ENCODE data around the gene CNOT6. TPM values are rescaled to one million over a fixed set of nuclear protein-coding genes. Genes with fewer than 3 reads are reported as not detected.
A peak's percentile ranks its signal among the peaks of the same experiment; 100 is the strongest.
"Not testable (repeated sequence)": the region's sequence is repeated elsewhere in the genome, so short reads cannot be mapped to it uniquely, and the experiment has no call there.

Gene CNOT6
- total RNA-seq = 10 to 100 TPM; 11.6 to 38.2 (median 16.2) TPM
- 1 to 10 TPM; 4.7 to 8.5 (median 7.3) TPM for polyA plus RNA-seq
- long read RNA-seq, donor 1, full-length matches to known transcripts = 2 of 2 reads
- long read RNA-seq, donor 1, partial matches to known transcripts = 0 of 2 reads
- long read RNA-seq, donor 1, other reads (novel, unspliced or antisense) = 0 of 2 reads
- long read RNA-seq, donor 2, full-length matches to known transcripts = 2 of 2 reads
- long read RNA-seq, donor 2, partial matches to known transcripts = 0 of 2 reads
- long read RNA-seq, donor 2, other reads (novel, unspliced or antisense) = 0 of 2 reads
- long read RNA-seq, donor 3, full-length matches to known transcripts = 1 of 1 reads
- long read RNA-seq, donor 3, partial matches to known transcripts = 0 of 1 reads
- long read RNA-seq, donor 3, other reads (novel, unspliced or antisense) = 0 of 1 reads
- long read RNA-seq, donor 4 = 0 reads
- long read RNA-seq, donor 5, full-length matches to known transcripts = 3 of 3 reads
- long read RNA-seq, donor 5, partial matches to known transcripts = 0 of 3 reads
- long read RNA-seq, donor 5, other reads (novel, unspliced or antisense) = 0 of 3 reads
- long read RNA-seq, donor 6, full-length matches to known transcripts = 3 of 3 reads
- long read RNA-seq, donor 6, partial matches to known transcripts = 0 of 3 reads
- long read RNA-seq, donor 6, other reads (novel, unspliced or antisense) = 0 of 3 reads
- long read RNA-seq, donor 7 = 0 reads
- long read RNA-seq, donor 8 = 0 reads
- long read RNA-seq, donor 9 = 0 reads
- long read RNA-seq, donor 10 = 0 reads

- TF ChIP-seq EP300 (IDR thresholded peaks at IDR 0.05) (no peak), POLR2A (IDR thresholded peaks at IDR 0.05) (no peak), POLR2AphosphoS5 (IDR thresholded peaks at IDR 0.05) (peak; percentile 32 to 79 (median 64))
- TF ChIP-seq, protein P1, sequence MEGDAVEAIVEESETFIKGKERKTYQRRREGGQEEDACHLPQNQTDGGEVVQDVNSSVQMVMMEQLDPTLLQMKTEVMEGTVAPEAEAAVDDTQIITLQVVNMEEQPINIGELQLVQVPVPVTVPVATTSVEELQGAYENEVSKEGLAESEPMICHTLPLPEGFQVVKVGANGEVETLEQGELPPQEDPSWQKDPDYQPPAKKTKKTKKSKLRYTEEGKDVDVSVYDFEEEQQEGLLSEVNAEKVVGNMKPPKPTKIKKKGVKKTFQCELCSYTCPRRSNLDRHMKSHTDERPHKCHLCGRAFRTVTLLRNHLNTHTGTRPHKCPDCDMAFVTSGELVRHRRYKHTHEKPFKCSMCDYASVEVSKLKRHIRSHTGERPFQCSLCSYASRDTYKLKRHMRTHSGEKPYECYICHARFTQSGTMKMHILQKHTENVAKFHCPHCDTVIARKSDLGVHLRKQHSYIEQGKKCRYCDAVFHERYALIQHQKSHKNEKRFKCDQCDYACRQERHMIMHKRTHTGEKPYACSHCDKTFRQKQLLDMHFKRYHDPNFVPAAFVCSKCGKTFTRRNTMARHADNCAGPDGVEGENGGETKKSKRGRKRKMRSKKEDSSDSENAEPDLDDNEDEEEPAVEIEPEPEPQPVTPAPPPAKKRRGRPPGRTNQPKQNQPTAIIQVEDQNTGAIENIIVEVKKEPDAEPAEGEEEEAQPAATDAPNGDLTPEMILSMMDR (IDR thresholded peaks at IDR 0.05) = no peak
- H3K27ac ChIP-seq = peak within 1 kb of the TSS; percentile 92 to 98 (median 94)
- no peaks in the 10 kb centered on the region for H3K27me3 ChIP-seq
- no peaks in the 10 kb centered on the region for H3K36me3 ChIP-seq
- intact Hi-C loops (cut with DNase I; ENCODE audit: low total_unique reads) = no loop called here
- WGBS, 5 donors = 1% methylated on average over 29 to 56 of the region's 56 CpGs
- H3K4me3 ChIP-seq = peak within 1 kb of the TSS; percentile 80 to 100 (median 92)
- peaks cover 15 to 50% (median 36%) of the 10 kb centered on the region in 4 donors for H3K4me1 ChIP-seq
- no peaks in the 10 kb centered on the region for H3K9me3 ChIP-seq
- peak; percentile 94 to 99 for DNase-seq
Observed at GRCh38 chr5:180494060-180494509, at the start of gene CNOT6. CNOT6 (plus strand) TSS chr5:180494379; CDS start chr5:180529277, 34,898 bp downstream.

- H3K36me3 ChIP-seq = no peaks in the 10 kb centered on the region
- H3K4me3 ChIP-seq = no peak overlapping the region
- H3K4me1 ChIP-seq = no peaks in the 10 kb centered on the region
- no peak for TF ChIP-seq EP300 (IDR thresholded peaks at IDR 0.05)
- TF ChIP-seq, protein P1 (IDR thresholded peaks at IDR 0.05) = no peak
- TF ChIP-seq POLR2A (IDR thresholded peaks at IDR 0.05) = no peak
- TF ChIP-seq POLR2AphosphoS5 (IDR thresholded peaks at IDR 0.05) = no peak
- peaks cover 0 to 15% (median 6%) of the 10 kb centered on the region in 4 donors for H3K9me3 ChIP-seq
- intact Hi-C loops (cut with DNase I; ENCODE audit: low total_unique reads) = no loop called here
- peaks cover 0 to 13% (median 0%) of the 10 kb centered on the region in 3 donors for H3K27me3 ChIP-seq
- DNase-seq = no peak
- no peak overlapping the region for H3K27ac ChIP-seq
- 76 to 87% (median 81%) methylated on average over 2 of the region's 2 CpGs for WGBS, 5 donors
Observed at GRCh38 chr5:180454752-180455151, 39.4 kb upstream of the CNOT6 start.

- Histone ChIP-seq H3K4me1 (no peaks in the 10 kb centered on the region), H3K4me3 (no peak overlapping the region), H3K27me3 (peaks cover 0 to 13% (median 0%) of the 10 kb centered on the region in 3 donors), H3K9me3 (peaks cover 0 to 16% (median 6%) of the 10 kb centered on the region in 4 donors), H3K36me3 (no peaks in the 10 kb centered on the region), H3K27ac (no peak overlapping the region)
- no peak for DNase-seq
- 30 to 44% (median 39%) methylated on average over 1 of the region's 1 CpG for WGBS, 5 donors
- no peak for TF ChIP-seq POLR2AphosphoS5 (IDR thresholded peaks at IDR 0.05)
- intact Hi-C loops (cut with DNase I; ENCODE audit: low total_unique reads) = no loop called here
Observed at GRCh38 chr5:180455872-180456271, 38.3 kb upstream of the CNOT6 start.

- intact Hi-C loops (cut with DNase I; ENCODE audit: low total_unique reads) = no loop called here
- 45 to 69% (median 49%) methylated on average over 3 of the region's 3 CpGs for WGBS, 5 donors
- no peak overlapping the region for H3K4me3 ChIP-seq
Observed at GRCh38 chr5:180456792-180457191, 37.4 kb upstream of the CNOT6 start.

GRCh38 chr5:180458852-180459673 is 35.1 kb upstream of the CNOT6 start:
- WGBS, 5 donors = 92 to 98% (median 95%) methylated on average over 44 to 61 of the region's 61 CpGs
- H3K27me3 ChIP-seq; intact Hi-C loops (cut with DNase I; ENCODE audit: low total_unique reads); H3K27ac ChIP-seq; H3K36me3 ChIP-seq; H3K4me1 ChIP-seq; DNase-seq; H3K4me3 ChIP-seq: not testable (repeated sequence)
- peaks cover 0 to 16% (median 6%) of the 10 kb centered on the region in 4 donors for H3K9me3 ChIP-seq

More at GRCh38 chr5:180456792-180457191, 37.4 kb upstream of the CNOT6 start:
- Histone ChIP-seq H3K4me1 (no peaks in the 10 kb centered on the region), H3K36me3 (no peaks in the 10 kb centered on the region), H3K27me3 (peaks cover 0 to 4% (median 0%) of the 10 kb centered on the region in 3 donors), H3K9me3 (peaks cover 0 to 16% (median 6%) of the 10 kb centered on the region in 4 donors), H3K27ac (no peak overlapping the region)
- no peak for TF ChIP-seq POLR2AphosphoS5 (IDR thresholded peaks at IDR 0.05)
- TF ChIP-seq EP300 (IDR thresholded peaks at IDR 0.05) = no peak
- TF ChIP-seq, protein P1 (IDR thresholded peaks at IDR 0.05) = no peak
- no peak for TF ChIP-seq POLR2A (IDR thresholded peaks at IDR 0.05)
- no peak for DNase-seq

DNA sequence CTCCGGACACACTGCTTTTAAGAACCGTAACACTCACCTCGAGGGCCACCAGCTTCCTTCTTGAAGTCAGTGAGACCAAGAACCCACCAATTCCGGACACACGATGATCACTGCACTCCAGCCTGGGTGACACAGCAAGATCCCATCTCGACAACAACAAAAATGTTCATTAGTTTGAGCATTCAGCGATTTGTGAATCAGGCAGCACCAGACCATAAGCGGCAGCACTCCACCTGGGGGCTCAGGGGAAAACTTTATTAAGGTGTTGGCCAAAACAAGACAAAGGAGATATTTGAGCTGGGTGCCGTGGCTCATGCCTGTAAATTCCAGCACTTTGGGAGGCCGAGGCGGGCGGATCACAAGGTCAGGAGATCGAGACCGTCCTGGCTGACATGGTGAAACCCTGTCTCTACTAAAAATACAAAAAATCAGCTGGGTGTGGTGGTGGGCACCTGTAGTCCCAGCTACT is 34.5 kb upstream of the CNOT6 start:
- H3K4me1 ChIP-seq; intact Hi-C loops (cut with DNase I; ENCODE audit: low total_unique reads); H3K4me3 ChIP-seq; H3K36me3 ChIP-seq; H3K27ac ChIP-seq; DNase-seq: not testable (repeated sequence)
- Histone ChIP-seq H3K9me3 (peaks cover 0 to 16% (median 6%) of the 10 kb centered on the region in 4 donors), H3K27me3 (peaks cover 0 to 15% (median 0%) of the 10 kb centered on the region in 3 donors)
- WGBS, 5 donors = 91 to 95% (median 94%) methylated on average over 14 of the region's 14 CpGs

All from stomach (tissue), 19 donors.